OCI-LY7 (cell line): Measurements from ENCODE around the gene MYMX. TPM values are rescaled to one million over a fixed set of nuclear protein-coding genes. Genes with fewer than 3 reads are reported as not detected.

Source experiments
- BruUV-seq: library from RNA; stranded (reverse); fragments of 400-500 nt; replicated peaks from 2 replicates; lab custom pipeline; 2021; lab: Mats Ljungman, UMichigan
- CTCF ChIA-PET: fragments of 300-600 bp; sonication (Branson Sonifier 250); formaldehyde crosslinking; loops from one replicate; lab custom pipeline; 2022; ENCODE audit warnings: antibody characterized with exemption; ENCODE audit not compliant: unreplicated experiment; lab: Charles Lee
- POLR2A ChIA-PET: fragments of 300-600 bp; sonication (Branson Sonifier 250); formaldehyde crosslinking; loops from one replicate; lab custom pipeline; 2022; ENCODE audit warnings: antibody characterized with exemption; lab: Charles Lee
- DNase-seq: peaks from one replicate; pipeline ENCODE4 v3.0.0-alpha.2; 2015; ENCODE audit warnings: low spot score
- H2AFZ ChIP-seq: fragments of 200-600 bp; sonication (generic), shearing (Covaris generic); 2 replicates; pipeline ENCODE4 v1.6.1; 2014; ENCODE audit warnings: mild to moderate bottlenecking, antibody characterized with exemption, low read length, moderate library complexity
- H3K27ac ChIP-seq: fragments of 200-600 bp; sonication (generic); 2 replicates; pipeline ENCODE4 v1.5.1; 2014; ENCODE audit warnings: mixed run types, low read depth, mild to moderate bottlenecking, moderate library complexity, low read length, inconsistent platforms; ENCODE audit not compliant: poor library complexity, severe bottlenecking
- H3K36me3 ChIP-seq: fragments of 200-600 bp; sonication (generic); 2 replicates; pipeline ENCODE4 v1.6.1; 2014; ENCODE audit warnings: mild to moderate bottlenecking, antibody characterized with exemption, low read length, moderate library complexity, mixed read lengths; ENCODE audit not compliant: insufficient read depth
- H3K4me1 ChIP-seq: fragments of 200-600 bp; sonication (generic); 2 replicates; pipeline ENCODE4 v1.5.1; 2014; ENCODE audit warnings: mild to moderate bottlenecking, low read length; ENCODE audit not compliant: insufficient read depth, poor library complexity, severe bottlenecking
- H3K4me2 ChIP-seq: fragments of 200-600 bp; sonication (generic); 2 replicates; pipeline ENCODE4 v1.6.1; 2014; ENCODE audit warnings: mild to moderate bottlenecking, low read length
- H3K4me3 ChIP-seq: fragments of 200-600 bp; sonication (generic); 2 replicates; pipeline ENCODE4 v1.5.1; 2014; ENCODE audit warnings: mild to moderate bottlenecking, low read depth, low read length; ENCODE audit not compliant: poor library complexity, severe bottlenecking
- H3K79me2 ChIP-seq: fragments of 200-600 bp; sonication (generic); 2 replicates; pipeline ENCODE4 v1.6.1; 2016; ENCODE audit warnings: low read depth, mild to moderate bottlenecking, low read length, moderate library complexity, mixed read lengths; ENCODE audit not compliant: insufficient read depth
- H3K9me2 ChIP-seq: fragments of 200-600 bp; sonication (generic); 2 replicates; pipeline ENCODE4 v1.6.1; 2016; ENCODE audit warnings: mild to moderate bottlenecking, low read length, mixed read lengths; ENCODE audit not compliant: insufficient read depth
- H3K9me3 ChIP-seq: fragments of 200-600 bp; sonication (generic); 2 replicates; pipeline ENCODE4 v1.6.1; 2014; ENCODE audit warnings: mild to moderate bottlenecking, mixed run types, low read length, mixed read lengths
- H4K20me1 ChIP-seq: fragments of 200-600 bp; sonication (generic); 2 replicates; pipeline ENCODE4 v1.6.1; 2014; ENCODE audit warnings: mild to moderate bottlenecking, antibody characterized with exemption, low read length, moderate library complexity, mixed read lengths; ENCODE audit not compliant: insufficient read depth
- EZH2phosphoT487 ChIP-seq: fragments of 200-600 bp; sonication (generic); IDR thresholded peaks from 2 replicates; pipeline ENCODE4 v1.6.1; 2018; ENCODE audit warnings: low read depth, borderline replicate concordance, mild to moderate bottlenecking, mixed run types, antibody characterized with exemption, low read length, moderate library complexity, mixed read lengths
- intact Hi-C: fragments of 100-400 bp; cut with micrococcal nuclease; formaldehyde crosslinking; loops from one replicate; pipeline ENCODE4 v1.10.0; 2022; ENCODE audit not compliant: unreplicated experiment
- total RNA-seq, 2 experiments: library from RNA; depleted of rRNA in 1 of 2; stranded (reverse); fragments of >200 nt in 1 of 2; shearing (Covaris generic) in 1 of 2; gene quantifications; 2 replicates each; pipeline ENCODE4 v1.2.3, GENCODE V29; 2014 to 2022
- TF ChIP-seq, protein P1 (sequence below): fragments of 200-600 bp; sonication (generic); conservative IDR thresholded peaks from 2 replicates; pipeline ENCODE4 v1.5.1; 2014; ENCODE audit warnings: mild to moderate bottlenecking, antibody characterized with exemption, low read length, moderate library complexity, mixed read lengths

MYMX gene
- total RNA-seq, 2 experiments from 2014 or later: not detected

DNA sequence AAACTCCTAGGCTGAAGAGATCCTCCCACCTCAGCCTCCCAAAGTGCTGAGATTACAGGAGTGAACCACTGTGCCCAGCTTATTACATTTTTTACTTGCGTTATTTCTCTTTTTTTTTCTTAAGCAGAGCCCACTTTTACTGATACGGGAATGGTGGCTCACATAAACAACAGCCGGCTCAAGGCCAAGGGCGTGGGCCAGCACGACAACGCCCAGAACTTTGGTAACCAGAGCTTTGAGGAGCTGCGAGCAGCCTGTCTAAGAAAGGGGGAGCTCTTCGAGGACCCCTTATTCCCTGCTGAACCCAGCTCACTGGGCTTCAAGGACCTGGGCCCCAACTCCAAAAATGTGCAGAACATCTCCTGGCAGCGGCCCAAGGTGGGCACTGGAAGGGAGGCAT, 47.6 kb upstream of the MYMX start:
- Histone ChIP-seq H3K36me3 (no peaks in the 10 kb centered on the region), H3K79me2 (no peaks in the 10 kb centered on the region), H3K9me3 (no peaks in the 10 kb centered on the region), H3K9me2 (no peaks in the 10 kb centered on the region), H4K20me1 (no peaks in the 10 kb centered on the region), H3K27ac (no peak overlapping the region), H2AFZ (no peak overlapping the region), H3K4me3 (no peak overlapping the region), H3K4me1 (peaks cover 6% of the 10 kb centered on the region), H3K4me2 (no peak overlapping the region)
- BruUV-seq: no TSS peak
- no peak for DNase-seq
- TF ChIP-seq, protein P1, sequence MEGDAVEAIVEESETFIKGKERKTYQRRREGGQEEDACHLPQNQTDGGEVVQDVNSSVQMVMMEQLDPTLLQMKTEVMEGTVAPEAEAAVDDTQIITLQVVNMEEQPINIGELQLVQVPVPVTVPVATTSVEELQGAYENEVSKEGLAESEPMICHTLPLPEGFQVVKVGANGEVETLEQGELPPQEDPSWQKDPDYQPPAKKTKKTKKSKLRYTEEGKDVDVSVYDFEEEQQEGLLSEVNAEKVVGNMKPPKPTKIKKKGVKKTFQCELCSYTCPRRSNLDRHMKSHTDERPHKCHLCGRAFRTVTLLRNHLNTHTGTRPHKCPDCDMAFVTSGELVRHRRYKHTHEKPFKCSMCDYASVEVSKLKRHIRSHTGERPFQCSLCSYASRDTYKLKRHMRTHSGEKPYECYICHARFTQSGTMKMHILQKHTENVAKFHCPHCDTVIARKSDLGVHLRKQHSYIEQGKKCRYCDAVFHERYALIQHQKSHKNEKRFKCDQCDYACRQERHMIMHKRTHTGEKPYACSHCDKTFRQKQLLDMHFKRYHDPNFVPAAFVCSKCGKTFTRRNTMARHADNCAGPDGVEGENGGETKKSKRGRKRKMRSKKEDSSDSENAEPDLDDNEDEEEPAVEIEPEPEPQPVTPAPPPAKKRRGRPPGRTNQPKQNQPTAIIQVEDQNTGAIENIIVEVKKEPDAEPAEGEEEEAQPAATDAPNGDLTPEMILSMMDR: no peak
- no peak for TF ChIP-seq EZH2phosphoT487
- intact Hi-C loops: no loop called here
- CTCF ChIA-PET: interaction anchor here (1.0 kb wide), 1 partner anchor 65 kb away, joined by 3 read pairs; no protein-coding TSS in a partner anchor
- POLR2A ChIA-PET: interaction anchor here (0.7 kb wide), 1 partner anchor 264 kb away, joined by 4 read pairs; no protein-coding TSS in a partner anchor

DNA sequence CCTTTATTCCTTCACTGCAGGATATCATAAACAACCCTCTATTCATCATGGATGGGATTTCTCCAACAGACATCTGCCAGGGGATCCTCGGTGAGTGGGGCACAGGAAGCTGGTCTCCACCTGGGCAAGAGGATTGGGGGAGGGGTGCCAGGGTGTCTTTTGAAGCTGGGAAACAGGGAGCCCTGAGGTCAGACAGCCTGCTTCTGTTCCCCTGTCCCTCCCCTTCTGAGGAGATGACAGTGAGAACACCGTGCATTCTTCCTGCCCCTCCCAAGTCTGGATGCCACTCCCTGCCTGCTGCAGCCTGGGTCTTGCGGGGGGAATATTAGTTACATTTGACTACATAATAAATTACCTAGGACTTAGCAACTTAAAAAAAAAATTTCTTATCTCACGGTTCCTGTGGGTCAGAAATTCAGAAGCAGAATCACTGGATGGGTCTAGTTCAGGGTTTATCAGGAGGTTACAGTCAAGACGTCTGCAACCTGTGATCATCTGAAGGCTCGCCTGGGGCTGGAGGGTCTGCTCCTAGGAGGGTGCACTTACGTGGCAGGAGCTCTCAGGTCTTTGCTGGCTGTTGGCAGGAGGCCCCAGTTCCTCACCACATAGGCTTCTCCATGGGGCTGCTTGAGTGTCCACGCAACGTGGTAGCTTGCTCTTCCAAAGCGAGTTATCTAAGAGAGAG, 46.7 kb upstream of the MYMX start:
- POLR2A ChIA-PET: interaction anchor here (0.7 kb wide), 1 partner anchor 265 kb away, joined by 4 read pairs; no protein-coding TSS in a partner anchor
- Histone ChIP-seq H2AFZ (no peak overlapping the region), H3K9me3 (no peaks in the 10 kb centered on the region), H3K27ac (no peak overlapping the region), H3K4me3 (no peak overlapping the region), H3K9me2 (no peaks in the 10 kb centered on the region), H3K4me2 (no peak overlapping the region), H4K20me1 (no peaks in the 10 kb centered on the region), H3K4me1 (peaks cover 6% of the 10 kb centered on the region), H3K36me3 (no peaks in the 10 kb centered on the region), H3K79me2 (no peaks in the 10 kb centered on the region)
- CTCF ChIA-PET: interaction anchor here (1.0 kb wide), 1 partner anchor 64 kb away, joined by 3 read pairs; no protein-coding TSS in a partner anchor
- intact Hi-C loops: no loop called here
- DNase-seq: no peak
- no peak for TF ChIP-seq EZH2phosphoT487
- TF ChIP-seq, protein P1: no peak
- no TSS peak for BruUV-seq

DNA sequence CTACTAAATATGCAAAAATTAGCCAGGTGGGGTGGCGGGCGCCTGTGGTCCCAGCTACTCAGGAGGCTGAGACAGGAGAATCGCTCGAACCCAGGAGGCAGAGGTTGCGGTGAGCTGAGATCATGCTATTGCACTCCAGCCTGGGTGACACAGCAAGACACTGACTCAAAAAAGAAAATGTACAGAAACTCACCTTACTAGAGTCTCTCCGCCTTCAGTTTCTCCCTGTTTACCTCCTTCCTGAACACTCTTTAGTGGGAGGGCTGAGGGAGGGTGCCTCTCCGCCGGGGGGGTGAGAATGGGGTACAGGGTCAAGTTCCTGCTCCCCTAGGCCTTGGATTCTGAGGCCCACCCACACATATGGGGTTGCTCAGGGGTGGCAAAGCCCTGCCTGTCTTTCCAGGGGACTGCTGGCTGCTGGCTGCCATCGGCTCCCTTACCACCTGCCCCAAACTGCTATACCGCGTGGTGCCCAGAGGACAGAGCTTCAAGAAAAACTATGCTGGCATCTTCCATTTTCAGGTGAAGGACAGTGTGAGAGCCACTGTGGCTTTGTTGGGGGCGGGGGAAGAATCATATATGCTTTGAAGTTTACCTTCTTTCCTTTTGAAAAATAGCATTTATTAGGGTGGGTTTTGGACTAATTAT, 44.7 kb upstream of the MYMX start:
- intact Hi-C loops: loop anchor here (1.0 kb wide), 3 partner anchors 62 to 166 kb away; no protein-coding TSS in a partner anchor
- ChIA-PET CTCF (interaction anchor here (0.9 to 1.3 kb wide), 3 partner anchors 50 to 85 kb away, joined by 3 to 6 read pairs (median 4); no protein-coding TSS in a partner anchor), POLR2A (no interaction called here)
- H3K4me1 ChIP-seq: no peaks in the 10 kb centered on the region
- no peak overlapping the region for H3K4me3 ChIP-seq
- H2AFZ ChIP-seq: no peak overlapping the region
- no peak for DNase-seq
- no peak for TF ChIP-seq EZH2phosphoT487
- TF ChIP-seq, protein P1: no peak
- no peaks in the 10 kb centered on the region for H3K9me2 ChIP-seq
- no TSS peak for BruUV-seq
- no peaks in the 10 kb centered on the region for H4K20me1 ChIP-seq
- H3K36me3 ChIP-seq: no peaks in the 10 kb centered on the region
- no peaks in the 10 kb centered on the region for H3K9me3 ChIP-seq
- H3K27ac ChIP-seq: no peak overlapping the region
- no peak overlapping the region for H3K4me2 ChIP-seq
- H3K79me2 ChIP-seq: no peaks in the 10 kb centered on the region
